HEK293 (cell line): ENCODE results near the gene COQ8A.

Experiments
- ZNF350 ChIP-seq: fragments of 450-650 bp; formaldehyde crosslinking; IDR thresholded peaks from 2 replicates; pipeline ENCODE4 v1.5.0; 2017; ENCODE audit warnings: missing biosample characterization, mild to moderate bottlenecking, missing genetic modification characterization
- ZNF354C ChIP-seq: fragments of 450-650 bp; formaldehyde crosslinking; IDR thresholded peaks from 2 replicates; pipeline ENCODE4 v1.5.1; 2016; ENCODE audit warnings: missing biosample characterization, missing genetic modification characterization, low read depth, borderline replicate concordance
- ZNF521 ChIP-seq: fragments of 450-650 bp; formaldehyde crosslinking; IDR thresholded peaks from 2 replicates; pipeline ENCODE4 v1.5.1; 2017; ENCODE audit warnings: missing biosample characterization, mild to moderate bottlenecking, missing genetic modification characterization
- ZNF549 ChIP-seq: fragments of 450-650 bp; IDR thresholded peaks from 2 replicates; pipeline ENCODE4 v1.5.1; 2018; ENCODE audit warnings: missing biosample characterization, missing genetic modification characterization, mild to moderate bottlenecking, inconsistent platforms, moderate library complexity
- ZNF791 ChIP-seq: fragments of 450-650 bp; formaldehyde crosslinking; IDR thresholded peaks from 2 replicates; pipeline ENCODE4 v1.5.1; 2016; ENCODE audit warnings: missing biosample characterization, missing genetic modification characterization
- TF ChIP-seq, protein P1 (sequence below): fragments of 450-650 bp; formaldehyde crosslinking; IDR thresholded peaks from 2 replicates; pipeline ENCODE4 v1.5.1; 2016; ENCODE audit warnings: missing biosample characterization, missing genetic modification characterization
- TF ChIP-seq, protein P2 (sequence below): fragments of 450-650 bp; formaldehyde crosslinking; IDR thresholded peaks from 2 replicates; pipeline ENCODE4 v1.5.1; 2016; ENCODE audit warnings: missing biosample characterization, missing genetic modification characterization

DNA sequence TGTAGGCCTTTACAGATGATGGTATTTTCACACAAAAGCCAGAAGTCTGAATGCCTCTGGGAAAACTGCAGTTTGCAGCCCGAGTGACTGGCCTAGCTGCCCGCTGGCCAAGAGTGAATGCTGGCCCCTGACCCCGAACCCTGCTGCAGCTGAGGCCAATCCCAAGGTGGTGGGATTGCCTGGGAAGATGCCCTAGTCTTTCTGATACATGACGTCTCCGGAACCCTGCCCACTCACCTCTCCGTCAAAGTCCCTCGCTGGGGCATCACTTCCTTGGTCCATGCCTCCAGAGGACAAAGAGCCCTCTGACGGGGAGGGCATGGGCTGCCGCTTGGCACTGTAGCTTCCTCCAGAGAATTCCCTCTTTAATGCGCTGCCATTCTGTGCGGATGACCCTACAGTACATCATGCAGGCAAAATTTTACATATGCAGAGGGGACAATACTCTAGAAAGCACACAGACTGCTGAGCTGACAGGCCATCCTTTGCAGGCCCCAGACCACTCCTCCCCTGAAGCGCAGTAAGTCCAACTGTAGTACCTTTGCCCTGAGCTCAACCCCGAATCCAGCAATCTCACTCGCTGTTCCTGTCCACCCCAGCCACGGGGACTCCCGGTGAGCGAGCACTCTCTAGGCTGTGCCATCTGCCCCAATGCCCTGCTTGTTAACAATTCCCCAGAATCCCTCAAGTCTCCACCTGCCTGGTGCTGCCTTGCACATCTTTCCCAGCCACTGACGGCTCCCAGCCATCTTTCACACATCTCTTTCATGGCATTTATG, 54.7 kb downstream of the COQ8A start:
- TF ChIP-seq ZNF791 (tag by site-specific recombination) (no peak), ZNF521 (tag by site-specific recombination) (no peak), ZNF354C (tag by site-specific recombination) (no peak), ZNF350 (tag by site-specific recombination) (no peak), ZNF549 (tag by site-specific recombination) (no peak)
- TF ChIP-seq, protein P1, sequence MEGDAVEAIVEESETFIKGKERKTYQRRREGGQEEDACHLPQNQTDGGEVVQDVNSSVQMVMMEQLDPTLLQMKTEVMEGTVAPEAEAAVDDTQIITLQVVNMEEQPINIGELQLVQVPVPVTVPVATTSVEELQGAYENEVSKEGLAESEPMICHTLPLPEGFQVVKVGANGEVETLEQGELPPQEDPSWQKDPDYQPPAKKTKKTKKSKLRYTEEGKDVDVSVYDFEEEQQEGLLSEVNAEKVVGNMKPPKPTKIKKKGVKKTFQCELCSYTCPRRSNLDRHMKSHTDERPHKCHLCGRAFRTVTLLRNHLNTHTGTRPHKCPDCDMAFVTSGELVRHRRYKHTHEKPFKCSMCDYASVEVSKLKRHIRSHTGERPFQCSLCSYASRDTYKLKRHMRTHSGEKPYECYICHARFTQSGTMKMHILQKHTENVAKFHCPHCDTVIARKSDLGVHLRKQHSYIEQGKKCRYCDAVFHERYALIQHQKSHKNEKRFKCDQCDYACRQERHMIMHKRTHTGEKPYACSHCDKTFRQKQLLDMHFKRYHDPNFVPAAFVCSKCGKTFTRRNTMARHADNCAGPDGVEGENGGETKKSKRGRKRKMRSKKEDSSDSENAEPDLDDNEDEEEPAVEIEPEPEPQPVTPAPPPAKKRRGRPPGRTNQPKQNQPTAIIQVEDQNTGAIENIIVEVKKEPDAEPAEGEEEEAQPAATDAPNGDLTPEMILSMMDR (tag by site-specific recombination): no peak
- TF ChIP-seq, protein P2, sequence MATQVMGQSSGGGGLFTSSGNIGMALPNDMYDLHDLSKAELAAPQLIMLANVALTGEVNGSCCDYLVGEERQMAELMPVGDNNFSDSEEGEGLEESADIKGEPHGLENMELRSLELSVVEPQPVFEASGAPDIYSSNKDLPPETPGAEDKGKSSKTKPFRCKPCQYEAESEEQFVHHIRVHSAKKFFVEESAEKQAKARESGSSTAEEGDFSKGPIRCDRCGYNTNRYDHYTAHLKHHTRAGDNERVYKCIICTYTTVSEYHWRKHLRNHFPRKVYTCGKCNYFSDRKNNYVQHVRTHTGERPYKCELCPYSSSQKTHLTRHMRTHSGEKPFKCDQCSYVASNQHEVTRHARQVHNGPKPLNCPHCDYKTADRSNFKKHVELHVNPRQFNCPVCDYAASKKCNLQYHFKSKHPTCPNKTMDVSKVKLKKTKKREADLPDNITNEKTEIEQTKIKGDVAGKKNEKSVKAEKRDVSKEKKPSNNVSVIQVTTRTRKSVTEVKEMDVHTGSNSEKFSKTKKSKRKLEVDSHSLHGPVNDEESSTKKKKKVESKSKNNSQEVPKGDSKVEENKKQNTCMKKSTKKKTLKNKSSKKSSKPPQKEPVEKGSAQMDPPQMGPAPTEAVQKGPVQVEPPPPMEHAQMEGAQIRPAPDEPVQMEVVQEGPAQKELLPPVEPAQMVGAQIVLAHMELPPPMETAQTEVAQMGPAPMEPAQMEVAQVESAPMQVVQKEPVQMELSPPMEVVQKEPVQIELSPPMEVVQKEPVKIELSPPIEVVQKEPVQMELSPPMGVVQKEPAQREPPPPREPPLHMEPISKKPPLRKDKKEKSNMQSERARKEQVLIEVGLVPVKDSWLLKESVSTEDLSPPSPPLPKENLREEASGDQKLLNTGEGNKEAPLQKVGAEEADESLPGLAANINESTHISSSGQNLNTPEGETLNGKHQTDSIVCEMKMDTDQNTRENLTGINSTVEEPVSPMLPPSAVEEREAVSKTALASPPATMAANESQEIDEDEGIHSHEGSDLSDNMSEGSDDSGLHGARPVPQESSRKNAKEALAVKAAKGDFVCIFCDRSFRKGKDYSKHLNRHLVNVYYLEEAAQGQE (tag by site-specific recombination): no peak
